H1 (cell line): ENCODE data around the gene HSFX4. TPM values are rescaled to one million over a fixed set of nuclear protein-coding genes. Genes with fewer than 3 reads are reported as not detected.

Source experiments
- CTCF ChIA-PET: fragments of 300-600 bp; sonication (Branson Sonifier 250); formaldehyde crosslinking; loops from one replicate; lab custom pipeline; 2021; ENCODE audit not compliant: partially characterized antibody; lab: Charles Lee
- POLR2A ChIA-PET: fragments of 300-600 bp; sonication (Branson Sonifier 250); formaldehyde crosslinking; loops from one replicate; lab custom pipeline; 2021; ENCODE audit warnings: inconsistent platforms; ENCODE audit not compliant: partially characterized antibody; lab: Charles Lee
- DNase-seq, 2 experiments: peaks; one replicate each; pipeline versions ENCODE4 v3.0.0 to v3.0.0-alpha.2; 2010 to 2022; ENCODE audit warnings: low spot score in 2 of 2, low read depth in 1 of 2, mixed read lengths in 1 of 2
- FAIRE-seq: peaks from 2 replicates; lab custom pipeline; 2011; peaks lifted over from hg19 to GRCh38; lab: Jason Lieb, UNC
- H2AFZ ChIP-seq: 2 replicates; pipeline ENCODE4 v1.8.1; 2012; ENCODE audit warnings: low read length, inconsistent platforms
- H2AK5ac ChIP-seq: 2 replicates; pipeline ENCODE4 v1.6.1; 2013; ENCODE audit warnings: low read depth, low read length
- H2BK120ac ChIP-seq: replicated peaks from 2 replicates; pipeline ENCODE3; 2013; ENCODE audit warnings: low read depth, low read length, inconsistent platforms
- H2BK12ac ChIP-seq: 2 replicates; pipeline ENCODE4 v1.6.1; 2013; ENCODE audit warnings: low read depth, low read length
- H2BK15ac ChIP-seq: 2 replicates; pipeline ENCODE4 v1.6.1; 2013; ENCODE audit warnings: low read length
- H2BK20ac ChIP-seq: 2 replicates; pipeline ENCODE4 v1.6.1; 2013; ENCODE audit warnings: low read length
- H2BK5ac ChIP-seq: 2 replicates; pipeline ENCODE4 v1.6.1; 2013; ENCODE audit warnings: low read depth, low read length
- H3K14ac ChIP-seq: 2 replicates; pipeline ENCODE4 v1.6.1; 2013; ENCODE audit warnings: inconsistent platforms; ENCODE audit not compliant: insufficient read length
- H3K18ac ChIP-seq: 2 replicates; pipeline ENCODE4 v1.6.1; 2013; ENCODE audit warnings: low read length; ENCODE audit errors: extremely low read depth
- H3K23ac ChIP-seq: 2 replicates; pipeline ENCODE4 v1.6.1; 2013; ENCODE audit warnings: inconsistent platforms; ENCODE audit not compliant: insufficient read length
- H3K23me2 ChIP-seq: 2 replicates; pipeline ENCODE4 v1.6.1; 2013; ENCODE audit warnings: low read depth, low read length
- H3K27ac ChIP-seq: 2 replicates; pipeline ENCODE4 v1.6.1; 2011; ENCODE audit warnings: low read depth, low read length, inconsistent platforms
- H3K27me3 ChIP-seq, 4 experiments: replicated peaks in 1 of 4; 1 replicate in 1 of 4; 2 replicates in 3 of 4; pipeline versions ENCODE4 v1.6.1 to v1.8.1; 2011 to 2013; ENCODE audit warnings: low read length in 3 of 4, mild to moderate bottlenecking in 3 of 4, inconsistent platforms in 2 of 4, mixed read lengths in 2 of 4, moderate library complexity in 1 of 4; ENCODE audit not compliant: control insufficient read depth in 3 of 4, insufficient read depth in 3 of 4; ENCODE audit errors: extremely low read depth in 1 of 4
- H3K36me3 ChIP-seq, 4 experiments: 2 replicates each; pipeline versions ENCODE4 v1.6.1 to v1.8.1; 2011 to 2013; ENCODE audit warnings: mild to moderate bottlenecking in 4 of 4, low read length in 3 of 4, moderate library complexity in 2 of 4, control low read depth in 1 of 4, inconsistent platforms in 1 of 4; ENCODE audit not compliant: insufficient read depth in 4 of 4, control insufficient read depth in 2 of 4
- H3K4ac ChIP-seq: replicated peaks from 2 replicates; pipeline ENCODE3; 2013; ENCODE audit warnings: low read length, low read depth, mixed read lengths, inconsistent platforms; ENCODE audit not compliant: insufficient read length
- H3K4me1 ChIP-seq, 4 experiments: replicated peaks in 1 of 4; 1 replicate in 1 of 4; 2 replicates in 3 of 4; pipeline versions ENCODE4 v1.6.1 to v1.8.1; 2011 to 2013; ENCODE audit warnings: low read length in 3 of 4, inconsistent platforms in 2 of 4, mixed read lengths in 1 of 4; ENCODE audit not compliant: insufficient read depth in 4 of 4, control insufficient read depth in 3 of 4
- H3K4me2 ChIP-seq, 2 experiments: 2 replicates each; pipeline versions ENCODE4 v1.6.1 to v1.8.1; 2011 to 2013; ENCODE audit warnings: low read depth in 2 of 2, low read length in 2 of 2, control low read depth in 1 of 2, inconsistent platforms in 1 of 2, mild to moderate bottlenecking in 1 of 2; ENCODE audit not compliant: insufficient read depth in 1 of 2
- H3K4me3 ChIP-seq, 4 experiments: fragments of 200-600, 300-600 bp in 1 of 4; sonication (generic), shearing (Covaris generic), sonication (Bioruptor Twin) in 1 of 4; 2 replicates each; pipeline versions ENCODE4 v1.5.1 to v1.8.1; 2011 to 2016; ENCODE audit warnings: low read length in 4 of 4, low read depth in 3 of 4, control low read depth in 2 of 4, inconsistent platforms in 2 of 4, mild to moderate bottlenecking in 2 of 4, mixed read lengths in 1 of 4, moderate library complexity in 1 of 4; ENCODE audit not compliant: insufficient read depth in 2 of 4; ENCODE audit errors: extremely low read depth in 1 of 4
- H3K56ac ChIP-seq: replicated peaks from 2 replicates; pipeline ENCODE3; 2013; ENCODE audit warnings: low read depth, mild to moderate bottlenecking, mixed read lengths, low read length, inconsistent platforms; ENCODE audit not compliant: insufficient read length
- H3K79me1 ChIP-seq: 2 replicates; pipeline ENCODE4 v1.6.1; 2013; ENCODE audit warnings: low read depth, low read length, control low read depth
- H3K79me2 ChIP-seq, 2 experiments: 2 replicates each; pipeline versions ENCODE4 v1.6.1 to v1.8.1; 2012 to 2013; ENCODE audit warnings: low read length in 2 of 2, mild to moderate bottlenecking in 2 of 2, inconsistent platforms in 1 of 2; ENCODE audit not compliant: insufficient read depth in 2 of 2, control insufficient read depth in 1 of 2
- H3K9ac ChIP-seq, 4 experiments: replicated peaks in 1 of 4; 1 replicate in 1 of 4; 2 replicates in 3 of 4; pipeline versions ENCODE4 v1.6.1 to v1.8.1; 2011 to 2013; ENCODE audit warnings: low read depth in 3 of 4, low read length in 3 of 4, control low read depth in 2 of 4, mild to moderate bottlenecking in 2 of 4, moderate library complexity in 2 of 4, inconsistent platforms in 1 of 4; ENCODE audit errors: extremely low read depth in 1 of 4
- H3K9me3 ChIP-seq, 2 experiments: 2 replicates each; pipeline versions ENCODE4 v1.6.1 to v1.8.1; 2012 to 2013; ENCODE audit warnings: mild to moderate bottlenecking in 2 of 2, moderate library complexity in 2 of 2, control low read depth in 1 of 2, inconsistent platforms in 1 of 2, low read depth in 1 of 2, low read length in 1 of 2, mixed read lengths in 1 of 2; ENCODE audit not compliant: insufficient read depth in 2 of 2
- H4K20me1 ChIP-seq, 2 experiments: replicated peaks in 1 of 2; 2 replicates each; pipeline versions ENCODE3 to v1.8.1; 2011 to 2013; ENCODE audit warnings: inconsistent platforms in 2 of 2, low read length in 2 of 2, mild to moderate bottlenecking in 1 of 2; ENCODE audit not compliant: insufficient read depth in 2 of 2, control insufficient read depth in 1 of 2
- H4K5ac ChIP-seq: 2 replicates; pipeline ENCODE4 v1.6.1; 2013; ENCODE audit warnings: low read length, low read depth, mixed read lengths, inconsistent platforms; ENCODE audit not compliant: insufficient read length
- H4K8ac ChIP-seq: 2 replicates; pipeline ENCODE4 v1.8.0; 2013; ENCODE audit warnings: mild to moderate bottlenecking, moderate library complexity, low read length, inconsistent platforms; ENCODE audit not compliant: insufficient read depth; ENCODE audit errors: extremely low read depth
- H4K91ac ChIP-seq: replicated peaks from 2 replicates; pipeline ENCODE3; 2013; ENCODE audit warnings: low read length, mixed read lengths, inconsistent platforms; ENCODE audit not compliant: insufficient read length
- BACH1 ChIP-seq: IDR thresholded peaks from 2 replicates; pipeline ENCODE4 v1.6.1; 2012; ENCODE audit warnings: low read length, improper control_type of control experiment
- FOSL1 ChIP-seq: IDR thresholded peaks from 2 replicates; pipeline ENCODE4 v1.6.1; 2011; ENCODE audit warnings: mild to moderate bottlenecking, low read depth, low read length, moderate library complexity; ENCODE audit not compliant: insufficient read depth
- HDAC6 ChIP-seq: IDR thresholded peaks from one replicate; pipeline ENCODE4 v1.7.1; 2012; ENCODE audit warnings: low read depth, mild to moderate bottlenecking, inconsistent platforms, low read length, moderate library complexity
- POLR2A ChIP-seq, 2 experiments: IDR thresholded peaks; 1 replicate in 1 of 2; 2 replicates in 1 of 2; pipeline ENCODE4 v1.6.1; 2011; ENCODE audit warnings: low read depth in 2 of 2, low read length in 2 of 2, mild to moderate bottlenecking in 2 of 2; ENCODE audit errors: control extremely low read depth in 1 of 2
- RXRA ChIP-seq: IDR thresholded peaks from 2 replicates; pipeline ENCODE4 v1.6.1; 2011; ENCODE audit warnings: low read depth, mild to moderate bottlenecking, low read length, moderate library complexity; ENCODE audit not compliant: insufficient read depth
- SIN3A ChIP-seq, 2 experiments: IDR thresholded peaks in 1 of 2; conservative IDR thresholded peaks in 1 of 2; 2 replicates each; pipeline ENCODE4 v1.6.1; 2011 to 2012; ENCODE audit warnings: low read length in 2 of 2, improper control_type of control experiment in 1 of 2, low read depth in 1 of 2, mild to moderate bottlenecking in 1 of 2
- TCF12 ChIP-seq: IDR thresholded peaks from 2 replicates; pipeline ENCODE4 v1.6.1; 2011; ENCODE audit warnings: low read depth, mild to moderate bottlenecking, low read length
- YY1 ChIP-seq: IDR thresholded peaks from 2 replicates; pipeline ENCODE4 v1.6.1; 2011; ENCODE audit warnings: low read depth, mild to moderate bottlenecking, low read length
- WGBS, 2 experiments: shearing (Covaris generic) in 1 of 2; methylation state at CpG; one replicate each; pipeline versions ENCODE4 v1.1.6 to v1.1.7; 2013 to 2015; ENCODE audit warnings: low lambda C conversion rate in 2 of 2, mixed read lengths in 2 of 2, inconsistent platforms in 1 of 2, low coverage in 1 of 2, missing lambda C conversion rate in 1 of 2; ENCODE audit not compliant: insufficient replicate concordance in 2 of 2, insufficient coverage in 1 of 2, insufficient read length in 1 of 2; ENCODE audit errors: extremely low coverage in 1 of 2, missing lambda C conversion rate in 1 of 2; 5-methylcytosine and 5-hydroxymethylcytosine counted together
- polyA plus RNA-seq, 7 experiments: library from polyadenylated mRNA; depleted of rRNA in 3 of 7; stranded (reverse) in 5 of 7; unstranded in 2 of 7; fragments of >200 nt in 5 of 7; fragments of 200-250 nt in 2 of 7; gene quantifications; 1 replicate in 5 of 7; 2 replicates in 1 of 7; 4 replicates in 1 of 7; pipeline versions ENCODE4 v1.2.1 to v1.2.3, GENCODE V29; 2011 to 2013; ENCODE audit warnings: missing spikeins in 2 of 7, mixed read lengths in 2 of 7
- total RNA-seq: library from RNA; stranded (reverse); fragmentation: NEBNext Ultra II Directional; extraction: Animal tissue kit (Norgen Biotek cat#: 25700); gene quantifications from 2 replicates; pipeline ENCODE4 v1.2.1, GENCODE V29; 2021

HSFX4 gene
- total and polyA plus RNA-seq, 2 of the 8 experiments (the other 6 are each of a cell fraction or from before 2014, with no cell fraction given), result not detected

- H3K4me3 ChIP-seq, result no peak overlapping the region
- CTCF ChIA-PET, result no interaction called here
- TF ChIP-seq TCF12, result no peak
- TF ChIP-seq BACH1, result no peak
- TF ChIP-seq POLR2A (IDR thresholded peaks at IDR 0.05; ENCODE audit: control extremely low read depth in 1 of 2, low read depth in 2 of 2, low read length in 2 of 2), result no peak
- TF ChIP-seq RXRA, result no peak
- TF ChIP-seq YY1, result no peak
- no peak for TF ChIP-seq HDAC6
- TF ChIP-seq SIN3A (conservative IDR thresholded peaks at IDR 0.05 in 1 of 2, IDR thresholded peaks at IDR 0.05 in 1 of 2; ENCODE audit: low read depth in 1 of 2, low read length in 2 of 2), result no peak
- TF ChIP-seq FOSL1, result no peak
- no peak overlapping the region for H3K56ac ChIP-seq
- H2AFZ ChIP-seq, result no peak overlapping the region
- no peaks in the 10 kb centered on the region for H4K20me1 ChIP-seq
- no peak overlapping the region for H3K18ac ChIP-seq
- H3K79me2 ChIP-seq, result no peaks in the 10 kb centered on the region
- H3K14ac ChIP-seq, result no peak overlapping the region
- no peaks in the 10 kb centered on the region for H3K27me3 ChIP-seq
- H3K9me3 ChIP-seq, result no peaks in the 10 kb centered on the region
- no peak overlapping the region for H2BK12ac ChIP-seq
- no peaks in the 10 kb centered on the region for H3K36me3 ChIP-seq
- H4K8ac ChIP-seq, result no peak overlapping the region
- no peak overlapping the region for H3K4ac ChIP-seq
- no peak overlapping the region for H3K23ac ChIP-seq
- no peak overlapping the region for H4K5ac ChIP-seq
- 84% methylated on average over 3 of the region's 3 CpGs; no CpG with 5 or more reads in 1 of the 2 experiments for WGBS, 2 experiments
- FAIRE-seq (no peak), DNase-seq (no peak)
- no peak overlapping the region for H4K91ac ChIP-seq
- H3K23me2 ChIP-seq, result no peaks in the 10 kb centered on the region
- no peak overlapping the region for H3K9ac ChIP-seq
- H2BK15ac ChIP-seq, result no peak overlapping the region
- H3K4me1 ChIP-seq, result no peaks in the 10 kb centered on the region
- POLR2A ChIA-PET, result no interaction called here
- no peaks in the 10 kb centered on the region for H3K79me1 ChIP-seq
- H2BK20ac ChIP-seq, result no peak overlapping the region
- H2BK5ac ChIP-seq, result no peak overlapping the region
- H3K27ac ChIP-seq, result no peak overlapping the region
- H2AK5ac ChIP-seq, result no peak overlapping the region
- no peak overlapping the region for H2BK120ac ChIP-seq
- H3K4me2 ChIP-seq, result no peak overlapping the region
These were observed 49.8 kb downstream of the HSFX4 start for GRCh38 chrX:149979126-149979644.
